HUES6 (cell line): Measurements from ENCODE around the gene KLLN.
"Not testable (repeated sequence)": the region's sequence is repeated elsewhere in the genome, so short reads cannot be mapped to it uniquely, and the experiment has no call there.

Experiments
- H3K27ac ChIP-seq: 2 replicates; pipeline ENCODE4 v1.7.0; 2013; ENCODE audit warnings: low read depth, mild to moderate bottlenecking, low read length, inconsistent platforms
- H3K27me3 ChIP-seq: 2 replicates; pipeline ENCODE4 v1.6.1; 2013; ENCODE audit warnings: low read length; ENCODE audit not compliant: control insufficient read depth, insufficient read depth
- H3K36me3 ChIP-seq: 2 replicates; pipeline ENCODE4 v1.6.1; 2013; ENCODE audit warnings: low read length; ENCODE audit not compliant: control insufficient read depth, insufficient read depth
- H3K4me1 ChIP-seq: 2 replicates; pipeline ENCODE4 v1.6.1; 2013; ENCODE audit warnings: low read length; ENCODE audit not compliant: control insufficient read depth, insufficient read depth
- H3K4me3 ChIP-seq: 2 replicates; pipeline ENCODE4 v1.5.1; 2013; ENCODE audit warnings: low read depth, low read length
- H3K9ac ChIP-seq: one replicate; pipeline ENCODE4 v1.6.1; 2013; ENCODE audit warnings: mild to moderate bottlenecking, low read length
- H3K9me3 ChIP-seq: 2 replicates; pipeline ENCODE4 v1.6.1; 2013; ENCODE audit warnings: low read depth, low read length; ENCODE audit not compliant: control insufficient read depth, insufficient read depth

The KLLN gene, protein sequence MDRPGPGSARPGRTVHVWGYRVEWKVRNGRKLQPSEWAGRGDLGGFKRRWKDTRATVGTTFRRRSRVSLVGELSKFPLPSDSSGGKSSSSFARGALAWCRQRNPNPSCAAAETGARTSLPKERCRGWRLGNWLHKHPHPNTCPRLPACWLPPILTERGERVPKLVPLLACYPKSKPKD

DNA sequence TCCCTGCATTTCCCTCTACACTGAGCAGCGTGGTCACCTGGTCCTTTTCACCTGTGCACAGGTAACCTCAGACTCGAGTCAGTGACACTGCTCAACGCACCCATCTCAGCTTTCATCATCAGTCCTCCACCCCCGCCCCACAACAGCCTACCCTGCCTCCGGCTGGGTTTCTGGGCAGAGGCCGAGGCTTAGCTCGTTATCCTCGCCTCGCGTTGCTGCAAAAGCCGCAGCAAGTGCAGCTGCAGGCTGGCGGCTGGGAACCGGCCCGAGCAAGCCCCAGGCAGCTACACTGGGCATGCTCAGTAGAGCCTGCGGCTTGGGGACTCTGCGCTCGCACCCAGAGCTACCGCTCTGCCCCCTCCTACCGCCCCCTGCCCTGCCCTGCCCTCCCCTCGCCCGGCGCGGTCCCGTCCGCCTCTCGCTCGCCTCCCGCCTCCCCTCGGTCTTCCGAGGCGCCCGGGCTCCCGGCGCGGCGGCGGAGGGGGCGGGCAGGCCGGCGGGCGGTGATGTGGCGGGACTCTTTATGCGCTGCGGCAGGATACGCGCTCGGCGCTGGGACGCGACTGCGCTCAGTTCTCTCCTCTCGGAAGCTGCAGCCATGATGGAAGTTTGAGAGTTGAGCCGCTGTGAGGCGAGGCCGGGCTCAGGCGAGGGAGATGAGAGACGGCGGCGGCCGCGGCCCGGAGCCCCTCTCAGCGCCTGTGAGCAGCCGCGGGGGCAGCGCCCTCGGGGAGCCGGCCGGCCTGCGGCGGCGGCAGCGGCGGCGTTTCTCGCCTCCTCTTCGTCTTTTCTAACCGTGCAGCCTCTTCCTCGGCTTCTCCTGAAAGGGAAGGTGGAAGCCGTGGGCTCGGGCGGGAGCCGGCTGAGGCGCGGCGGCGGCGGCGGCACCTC, at the start of gene KLLN, which contains the start of gene PTEN:
Gene KLLN, minus strand, starts transcription at position 481 of the 891 bp plus-strand sequence. CDS start 1,046 bp downstream, outside the sequence.
Gene PTEN, plus strand, starts transcription at position 573 of the 891 bp plus-strand sequence. CDS start 845 bp downstream, outside the sequence.
- Histone ChIP-seq H3K36me3 (no peaks in the 10 kb centered on the region), H3K9me3 (no peaks in the 10 kb centered on the region), H3K27me3 (no peaks in the 10 kb centered on the region), H3K4me1 (peaks cover 14% of the 10 kb centered on the region), H3K27ac (peak within 1 kb of the TSS; percentile 65), H3K4me3 (peak within 1 kb of the TSS; percentile 95), H3K9ac (peak within 1 kb of the TSS; percentile 91)

DNA sequence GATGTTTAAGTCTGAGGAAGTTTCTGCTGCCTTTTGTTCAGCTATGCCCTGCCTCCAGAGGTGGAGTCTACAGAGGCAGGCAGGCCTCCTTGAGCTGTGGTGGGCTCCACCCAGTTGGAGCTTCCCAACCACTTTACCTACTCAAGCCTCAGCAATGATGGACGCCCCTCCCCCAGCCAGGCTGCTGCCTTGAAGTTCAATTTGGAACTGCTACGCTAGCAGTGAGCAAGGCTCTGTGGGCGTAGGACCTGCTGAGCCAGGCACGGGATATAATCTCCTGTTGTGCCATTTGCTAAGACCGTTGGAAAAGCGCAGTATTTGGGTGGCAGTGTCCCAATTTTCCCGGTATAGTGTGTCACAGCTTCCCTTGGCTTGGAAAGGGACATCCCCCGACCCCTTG, 40.1 kb upstream of the KLLN start:
- H3K9ac ChIP-seq, H3K4me1 ChIP-seq, H3K27me3 ChIP-seq, H3K27ac ChIP-seq, H3K4me3 ChIP-seq: not testable (repeated sequence)
- Histone ChIP-seq H3K36me3 (peaks cover 25% of the 10 kb centered on the region), H3K9me3 (peaks cover 18% of the 10 kb centered on the region)

DNA sequence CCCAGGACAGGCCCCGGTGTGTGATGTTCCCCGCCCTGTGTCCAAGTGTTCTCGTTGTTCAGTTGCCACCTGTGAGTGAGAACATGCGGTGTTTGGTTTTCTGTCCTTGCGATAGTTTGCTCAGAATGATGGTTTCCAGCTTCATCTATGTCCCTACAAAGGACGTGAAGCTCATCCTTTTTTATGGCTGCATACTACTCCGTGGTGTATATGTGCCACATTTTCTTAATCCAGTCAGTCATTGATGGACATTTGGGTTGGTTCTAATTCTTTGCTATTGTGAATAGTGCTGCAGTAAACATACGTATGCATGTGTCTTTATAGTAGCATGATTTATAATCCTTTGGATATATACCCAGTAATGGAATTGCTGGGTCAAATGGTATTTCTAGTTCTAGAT, 34.6 kb upstream of the KLLN start:
- H3K27ac ChIP-seq, H3K4me3 ChIP-seq, H3K4me1 ChIP-seq, H3K9me3 ChIP-seq, H3K9ac ChIP-seq, H3K27me3 ChIP-seq, H3K36me3 ChIP-seq: not testable (repeated sequence)

DNA sequence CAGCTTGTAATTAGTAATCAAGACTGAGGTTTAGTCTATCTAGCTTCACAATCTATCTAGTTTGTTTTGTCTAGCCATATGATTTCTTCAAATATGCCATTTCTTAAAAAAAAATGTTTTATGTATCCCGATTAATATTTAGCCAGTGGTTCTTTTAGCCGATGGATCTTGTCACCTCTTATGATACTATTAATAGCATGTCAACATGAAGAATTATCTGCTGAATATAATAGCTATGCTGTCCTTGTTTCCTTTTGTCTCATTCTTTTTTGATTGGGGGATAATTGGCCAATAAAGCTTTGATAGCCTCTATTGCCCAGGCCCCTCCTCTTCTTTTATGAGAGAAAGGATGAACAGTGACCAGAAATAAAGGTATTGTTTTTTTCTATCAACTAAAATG, 32.9 kb upstream of the KLLN start:
- Histone ChIP-seq H3K27me3 (no peaks in the 10 kb centered on the region), H3K9ac (no peak overlapping the region), H3K36me3 (peaks cover 3% of the 10 kb centered on the region; the same call in 1 of the 2 replicates), H3K9me3 (no peaks in the 10 kb centered on the region), H3K4me1 (no peaks in the 10 kb centered on the region), H3K4me3 (no peak overlapping the region), H3K27ac (no peak overlapping the region)

DNA sequence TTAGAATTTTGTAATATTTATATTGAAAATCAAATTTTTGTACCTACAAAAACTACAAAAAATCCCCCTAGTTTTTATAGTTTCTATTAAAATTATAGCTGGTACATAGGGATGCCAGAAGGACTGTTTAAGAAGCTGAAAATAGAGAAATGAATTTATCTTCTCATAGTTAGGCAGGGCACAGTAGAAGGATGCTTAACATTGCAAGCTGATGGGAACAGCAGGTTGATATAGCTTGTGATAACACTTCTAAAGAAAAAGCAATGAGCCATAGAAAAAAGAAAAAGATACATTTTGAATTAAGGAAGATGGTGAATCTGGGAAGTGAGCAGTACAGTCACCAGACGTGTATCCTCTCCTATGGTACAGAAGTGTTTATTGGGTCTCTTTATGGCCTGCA, 32.1 kb upstream of the KLLN start:
- H3K36me3 ChIP-seq = peaks cover 3% of the 10 kb centered on the region; the same call in 1 of the 2 replicates
- no peaks in the 10 kb centered on the region for H3K27me3 ChIP-seq
- H3K9ac ChIP-seq = no peak overlapping the region
- H3K4me3 ChIP-seq = no peak overlapping the region
- H3K27ac ChIP-seq = no peak overlapping the region
- H3K4me1 ChIP-seq = no peaks in the 10 kb centered on the region
- no peaks in the 10 kb centered on the region for H3K9me3 ChIP-seq

DNA sequence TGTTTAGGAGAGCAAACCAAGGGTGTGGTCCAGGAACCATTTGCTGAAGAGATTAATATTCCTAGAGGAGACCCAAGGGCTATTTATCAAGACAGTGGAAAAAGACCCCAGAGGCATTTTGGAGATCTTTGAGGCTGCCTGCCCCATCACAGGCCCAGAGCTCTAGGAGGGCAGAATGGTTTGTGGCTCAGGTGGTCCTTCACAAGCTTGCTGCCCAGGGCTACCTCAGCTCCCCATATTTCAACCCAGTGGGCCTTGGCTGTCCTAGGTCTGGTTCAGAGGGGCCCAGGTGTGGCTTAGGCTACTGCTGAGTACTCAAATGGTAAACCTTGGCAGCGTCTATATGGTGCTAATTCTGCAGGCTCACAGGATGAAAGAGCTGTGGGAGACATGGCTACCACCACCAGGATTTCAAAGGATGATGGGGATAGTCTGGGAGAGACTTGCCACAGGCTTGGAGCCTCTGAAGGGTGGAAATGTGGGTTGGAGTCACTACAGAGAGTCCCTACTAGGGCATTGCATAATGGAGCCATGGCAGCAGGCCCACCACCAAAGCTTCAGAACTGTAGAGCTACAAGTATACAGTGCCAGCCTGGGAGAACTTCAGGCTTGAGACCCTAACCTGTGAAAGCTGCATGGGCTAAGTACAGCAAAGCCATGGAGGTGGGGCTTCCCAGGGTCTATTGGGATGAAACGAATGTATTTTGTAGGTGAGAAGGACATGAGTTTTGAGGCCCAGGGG, 24.4 kb upstream of the KLLN start:
- peaks cover 21% of the 10 kb centered on the region; the same call in 1 of the 2 replicates for H3K9me3 ChIP-seq
- H3K4me1 ChIP-seq = no peaks in the 10 kb centered on the region
- no peaks in the 10 kb centered on the region for H3K27me3 ChIP-seq
- H3K27ac ChIP-seq = no peak overlapping the region
- peaks cover 39% of the 10 kb centered on the region for H3K36me3 ChIP-seq
- no peak overlapping the region for H3K9ac ChIP-seq
- no peak overlapping the region for H3K4me3 ChIP-seq

DNA sequence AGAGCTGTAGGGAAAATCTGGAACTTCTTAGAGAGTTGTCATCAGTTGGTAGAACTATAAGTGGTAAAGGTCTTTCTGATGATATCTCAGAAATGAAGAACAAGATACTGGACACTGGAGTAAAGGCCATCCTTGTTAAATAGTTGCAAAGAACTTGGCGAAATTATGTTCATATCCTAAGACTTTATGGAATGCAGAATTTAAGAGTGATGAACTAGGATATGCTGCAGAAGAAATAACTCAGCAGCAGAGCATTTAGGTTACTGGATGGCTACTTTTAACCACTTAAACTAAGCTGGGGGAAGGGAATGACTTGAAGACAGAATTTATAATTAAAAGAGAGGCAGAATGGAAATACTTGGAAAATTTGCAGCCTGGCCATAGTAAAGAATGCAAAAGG, 23.8 kb upstream of the KLLN start:
- H3K27me3 ChIP-seq = no peaks in the 10 kb centered on the region
- no peaks in the 10 kb centered on the region for H3K4me1 ChIP-seq
- H3K4me3 ChIP-seq = no peak overlapping the region
- H3K27ac ChIP-seq = no peak overlapping the region
- H3K9ac ChIP-seq = no peak overlapping the region
- H3K9me3 ChIP-seq = peaks cover 21% of the 10 kb centered on the region; the same call in 1 of the 2 replicates
- peaks cover 39% of the 10 kb centered on the region for H3K36me3 ChIP-seq

DNA sequence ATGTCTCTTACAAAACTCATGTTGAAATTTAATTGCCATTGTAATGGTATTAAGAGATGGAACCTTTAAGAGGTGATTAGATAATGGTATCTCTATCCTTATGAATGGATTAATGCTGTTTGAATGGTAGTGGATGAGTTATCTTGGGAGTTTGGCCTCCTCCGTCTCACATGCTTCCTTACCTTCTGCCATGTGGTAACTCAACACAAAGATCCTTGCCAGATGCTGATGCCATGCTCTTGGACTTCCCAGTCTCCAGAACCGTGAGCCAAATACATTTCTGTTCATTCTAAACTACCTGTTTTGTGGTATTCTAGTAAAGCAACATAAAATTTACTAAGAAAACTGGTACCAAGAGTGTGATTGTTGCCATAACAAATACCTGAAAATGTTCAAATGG, 23.3 kb upstream of the KLLN start:
- H3K4me1 ChIP-seq = no peaks in the 10 kb centered on the region
- H3K36me3 ChIP-seq = peaks cover 39% of the 10 kb centered on the region
- H3K9me3 ChIP-seq = peaks cover 21% of the 10 kb centered on the region; the same call in 1 of the 2 replicates
- H3K27me3 ChIP-seq = no peaks in the 10 kb centered on the region
- H3K27ac ChIP-seq = no peak overlapping the region
- no peak overlapping the region for H3K4me3 ChIP-seq
- H3K9ac ChIP-seq = no peak overlapping the region

DNA sequence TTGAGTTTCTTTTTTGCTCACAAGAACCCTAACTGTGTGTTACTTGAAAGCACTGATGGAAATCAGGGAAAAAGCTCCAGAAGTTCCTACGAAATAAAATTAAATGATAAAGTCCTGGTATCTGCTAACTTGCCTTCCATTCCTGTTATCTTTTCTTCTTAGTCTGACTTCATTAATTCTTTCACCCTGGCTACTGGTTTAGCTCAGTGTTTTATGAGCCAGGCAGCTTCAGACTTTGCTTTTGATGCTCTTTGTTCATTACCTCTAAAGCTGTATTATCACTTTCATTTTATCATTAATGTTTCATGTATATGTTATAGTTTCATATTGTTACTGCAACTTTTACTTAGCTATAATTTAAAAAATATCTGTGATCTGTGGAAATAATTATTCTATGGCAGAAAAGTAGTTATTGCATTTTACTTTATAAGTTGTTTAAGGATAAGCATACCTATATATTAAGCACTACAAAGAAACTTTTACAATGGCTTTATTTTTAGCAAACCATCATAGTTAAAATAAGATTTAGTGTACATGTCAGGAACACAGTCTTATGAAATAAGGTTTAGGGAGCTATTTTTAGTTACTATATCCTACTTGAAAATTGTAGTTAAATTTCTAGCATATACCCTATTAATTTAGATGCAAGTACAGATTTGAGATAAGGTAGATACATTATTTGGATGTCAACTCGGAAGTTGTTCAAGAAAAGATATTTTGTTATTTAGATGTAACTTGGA, 19.4 kb upstream of the KLLN start:
- Histone ChIP-seq H3K36me3 (peaks cover 41% of the 10 kb centered on the region), H3K27ac (no peak overlapping the region), H3K27me3 (no peaks in the 10 kb centered on the region), H3K9ac (no peak overlapping the region), H3K9me3 (peaks cover 19% of the 10 kb centered on the region; the same call in 1 of the 2 replicates), H3K4me1 (peaks cover 3% of the 10 kb centered on the region; the same call in 1 of the 2 replicates), H3K4me3 (no peak overlapping the region)

DNA sequence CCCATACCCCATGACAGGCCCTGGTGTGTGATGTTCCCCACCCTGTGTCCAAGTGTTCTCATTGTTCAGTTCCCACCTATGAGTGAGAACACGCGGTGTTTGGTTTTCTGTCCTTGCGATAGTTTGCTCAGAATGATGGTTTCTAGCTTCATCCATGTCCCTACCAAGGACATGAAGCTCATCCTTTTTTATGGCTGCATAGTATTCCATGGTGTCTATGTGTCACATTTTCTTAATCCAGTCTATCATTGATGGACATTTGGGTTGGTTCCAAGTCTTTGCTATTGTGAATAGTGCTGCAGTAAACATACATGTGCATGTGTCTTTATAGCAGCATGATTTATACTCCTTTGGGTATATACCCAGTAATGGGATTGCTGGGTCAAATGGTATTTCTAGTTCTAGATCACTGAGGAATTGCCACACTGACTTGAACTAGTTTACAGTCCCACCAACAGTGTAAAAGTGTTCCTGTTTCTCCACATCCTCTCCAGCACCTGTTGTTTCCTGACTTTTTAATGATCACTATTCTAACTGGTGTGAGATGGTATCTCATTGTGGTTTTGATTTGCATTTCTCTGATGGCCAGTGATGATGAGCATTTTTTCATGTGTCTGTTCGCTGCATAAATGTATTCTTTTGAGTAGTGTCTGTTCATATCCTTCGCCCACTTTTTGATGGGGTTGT, 18.2 kb upstream of the KLLN start:
- Histone ChIP-seq H3K9me3 (peaks cover 13% of the 10 kb centered on the region; the same call in 1 of the 2 replicates), H3K36me3 (peaks cover 30% of the 10 kb centered on the region)
- not testable (repeated sequence) for H3K9ac ChIP-seq, H3K4me3 ChIP-seq, H3K27ac ChIP-seq, H3K27me3 ChIP-seq, H3K4me1 ChIP-seq
